GM21423 (cell line): ENCODE results near the gene RASD1.

Source experiments
- ATAC-seq: cut with Tn5 transposase; IDR thresholded peaks from one replicate; pipeline ENCODE4 v1.9.1; 2021; ENCODE audit warnings: mild to moderate bottlenecking, moderate library complexity; ENCODE audit not compliant: unreplicated experiment

RASD1 gene

GRCh38 chr17:17527534-17527933, 31.3 kb upstream of the RASD1 start:
- ATAC-seq: no peak

DNA sequence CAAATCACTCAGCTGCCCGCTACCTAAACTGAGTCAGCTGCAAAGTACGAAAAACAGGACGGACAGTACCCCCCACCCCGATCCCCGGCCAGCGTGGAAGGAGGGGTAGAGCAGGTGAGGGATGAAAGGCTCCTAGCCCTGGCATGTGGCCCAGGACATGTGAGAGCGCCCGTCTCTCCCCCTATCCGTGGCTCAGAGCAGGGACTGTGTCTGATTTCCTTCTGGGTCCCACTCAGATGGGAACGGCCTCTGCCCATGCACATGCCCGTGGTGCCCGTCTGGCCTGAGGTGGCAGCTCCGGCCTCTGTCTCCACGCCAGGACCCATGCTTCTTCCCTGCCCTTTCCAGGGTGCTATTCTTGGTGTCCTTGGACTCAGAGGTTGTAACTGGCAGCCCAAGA, 30.2 kb upstream of the RASD1 start:
- no peak for ATAC-seq

DNA sequence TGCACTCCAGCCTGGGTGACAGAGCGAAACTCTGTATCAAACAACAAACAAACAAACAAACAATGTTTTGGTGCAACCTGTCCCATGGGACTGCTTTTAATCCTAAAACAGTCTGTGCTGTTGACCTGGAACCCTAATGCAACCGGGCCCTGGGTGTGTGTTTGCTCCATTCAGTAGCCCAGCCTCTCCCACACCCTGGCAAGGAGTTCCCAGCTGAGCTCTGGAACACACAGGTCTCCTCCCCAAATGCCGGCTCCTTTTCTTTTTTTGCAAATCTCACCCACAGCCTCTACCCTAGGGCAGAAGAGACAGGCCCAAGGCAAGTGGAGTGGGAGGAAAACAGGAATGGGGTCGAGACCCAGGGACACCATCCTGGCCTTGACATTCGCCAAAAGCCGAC, 29.8 kb upstream of the RASD1 start:
- ATAC-seq: no peak

- ATAC-seq: no peak
Observed at GRCh38 chr17:17525311-17525710, 29.1 kb upstream of the RASD1 start.

GRCh38 chr17:17523731-17524490, 27.7 kb upstream of the RASD1 start:
- ATAC-seq: no peak

DNA sequence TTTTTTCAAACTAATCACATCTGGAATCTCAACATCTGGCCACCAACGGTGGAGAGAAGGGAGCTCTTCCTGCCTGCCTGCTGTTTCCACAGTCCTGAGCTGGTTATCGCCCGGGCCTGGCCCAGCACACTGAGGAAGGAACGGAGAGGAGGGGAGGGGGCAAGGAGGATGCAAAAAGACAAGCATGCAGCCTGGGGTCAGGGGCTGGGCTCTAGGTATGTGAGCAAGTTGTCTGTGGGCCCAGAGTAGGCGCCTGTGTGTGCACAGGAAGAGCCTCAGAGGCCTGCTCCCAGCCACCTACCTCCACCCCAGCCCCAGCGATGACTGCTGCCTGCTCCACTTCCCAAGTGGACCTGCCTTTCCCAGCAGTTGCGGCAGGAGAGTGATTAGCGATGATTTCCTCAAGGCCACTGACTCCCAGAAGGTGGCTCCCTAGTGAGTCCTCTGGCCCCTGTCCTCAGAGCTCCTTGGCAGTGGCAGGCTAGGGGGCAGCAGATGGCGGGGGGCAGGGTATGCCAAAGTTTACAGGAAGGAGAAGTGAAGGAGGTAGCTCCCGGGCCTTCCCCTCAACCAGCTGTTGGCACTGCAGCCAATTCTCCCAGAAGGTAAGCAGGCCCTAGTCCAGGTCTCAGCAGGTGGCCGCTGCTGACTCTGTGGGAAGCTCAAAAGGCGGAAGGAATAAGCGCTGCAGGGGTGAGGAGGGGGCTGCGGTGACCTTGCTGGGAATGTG, 27.0 kb upstream of the RASD1 start:
- no peak for ATAC-seq

DNA sequence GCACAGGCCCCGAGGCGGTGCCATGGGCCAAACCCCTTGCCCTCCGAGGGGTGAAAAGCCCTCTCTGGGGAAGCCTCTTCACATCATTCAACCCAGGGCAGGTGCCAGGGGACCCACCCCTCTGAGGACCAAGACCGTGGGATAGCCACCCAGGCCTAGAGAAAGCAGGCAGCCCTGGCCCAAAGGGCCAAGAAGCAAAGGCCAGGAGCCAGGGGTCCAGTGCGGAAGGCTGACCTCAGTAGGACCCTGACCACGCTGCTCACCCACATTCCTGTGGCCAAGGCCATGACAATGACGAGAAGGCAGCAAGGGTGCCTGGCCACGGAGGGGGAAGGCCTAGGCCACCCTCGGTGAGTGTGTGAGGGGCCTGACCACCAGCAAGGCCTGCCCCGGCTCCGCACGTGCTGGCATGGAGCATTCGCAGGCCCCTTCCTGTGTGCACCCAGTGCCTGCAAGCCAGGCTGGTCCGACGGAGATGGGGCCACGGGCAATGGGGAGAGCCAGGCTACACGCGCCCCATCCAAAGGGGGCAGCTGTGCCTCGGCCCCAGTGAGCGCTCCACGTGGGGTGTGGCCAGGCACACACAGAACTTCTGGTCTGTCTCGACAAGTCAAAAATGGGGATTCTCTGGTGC, 24.5 kb upstream of the RASD1 start:
- ATAC-seq: no peak

DNA sequence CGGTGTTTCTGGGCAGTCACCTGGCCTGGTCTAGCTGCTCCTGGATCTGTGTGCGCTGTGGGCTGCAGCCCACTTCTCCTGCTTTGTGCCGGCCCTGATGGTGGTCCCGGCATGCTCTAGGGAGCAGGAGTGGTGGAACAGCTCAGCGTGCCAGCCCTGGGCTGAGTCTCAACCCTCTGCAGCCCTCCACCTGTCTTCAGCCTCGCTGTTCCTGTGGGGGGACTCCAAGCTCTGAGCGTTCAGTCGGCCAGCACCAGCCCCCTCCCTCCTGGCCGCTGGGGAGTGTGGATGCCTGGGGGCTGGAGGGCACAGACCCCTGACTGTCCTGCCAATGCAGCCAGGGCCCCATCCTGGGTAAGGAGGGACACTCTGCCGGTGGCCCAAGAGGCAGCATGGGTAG, 23.7 kb upstream of the RASD1 start:
- no peak for ATAC-seq

GRCh38 chr17:17518951-17519350, 22.8 kb upstream of the RASD1 start:
- ATAC-seq: no peak

DNA sequence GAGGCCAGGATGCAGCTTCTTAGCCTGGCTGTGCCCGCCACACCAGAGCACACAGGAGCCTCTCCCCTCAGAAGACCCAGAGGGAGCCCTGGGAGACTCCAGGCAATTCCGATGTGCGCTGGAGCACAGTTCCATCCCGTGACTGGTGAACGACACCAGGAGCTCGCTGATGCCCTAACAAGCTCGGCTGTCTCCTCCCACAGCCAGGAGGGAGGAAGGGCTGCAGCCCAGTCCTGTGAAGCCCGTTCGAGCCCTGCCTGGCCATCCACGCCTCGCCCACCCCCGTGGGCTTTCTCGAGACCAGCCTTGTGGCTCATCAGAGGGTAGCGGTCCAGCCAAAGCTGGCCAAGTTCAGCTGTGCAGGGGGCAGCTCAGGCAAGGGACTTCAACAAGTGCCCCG, 21.8 kb upstream of the RASD1 start:
- no peak for ATAC-seq

- ATAC-seq: no peak
Observed at GRCh38 chr17:17516941-17517720, 20.9 kb upstream of the RASD1 start.

DNA sequence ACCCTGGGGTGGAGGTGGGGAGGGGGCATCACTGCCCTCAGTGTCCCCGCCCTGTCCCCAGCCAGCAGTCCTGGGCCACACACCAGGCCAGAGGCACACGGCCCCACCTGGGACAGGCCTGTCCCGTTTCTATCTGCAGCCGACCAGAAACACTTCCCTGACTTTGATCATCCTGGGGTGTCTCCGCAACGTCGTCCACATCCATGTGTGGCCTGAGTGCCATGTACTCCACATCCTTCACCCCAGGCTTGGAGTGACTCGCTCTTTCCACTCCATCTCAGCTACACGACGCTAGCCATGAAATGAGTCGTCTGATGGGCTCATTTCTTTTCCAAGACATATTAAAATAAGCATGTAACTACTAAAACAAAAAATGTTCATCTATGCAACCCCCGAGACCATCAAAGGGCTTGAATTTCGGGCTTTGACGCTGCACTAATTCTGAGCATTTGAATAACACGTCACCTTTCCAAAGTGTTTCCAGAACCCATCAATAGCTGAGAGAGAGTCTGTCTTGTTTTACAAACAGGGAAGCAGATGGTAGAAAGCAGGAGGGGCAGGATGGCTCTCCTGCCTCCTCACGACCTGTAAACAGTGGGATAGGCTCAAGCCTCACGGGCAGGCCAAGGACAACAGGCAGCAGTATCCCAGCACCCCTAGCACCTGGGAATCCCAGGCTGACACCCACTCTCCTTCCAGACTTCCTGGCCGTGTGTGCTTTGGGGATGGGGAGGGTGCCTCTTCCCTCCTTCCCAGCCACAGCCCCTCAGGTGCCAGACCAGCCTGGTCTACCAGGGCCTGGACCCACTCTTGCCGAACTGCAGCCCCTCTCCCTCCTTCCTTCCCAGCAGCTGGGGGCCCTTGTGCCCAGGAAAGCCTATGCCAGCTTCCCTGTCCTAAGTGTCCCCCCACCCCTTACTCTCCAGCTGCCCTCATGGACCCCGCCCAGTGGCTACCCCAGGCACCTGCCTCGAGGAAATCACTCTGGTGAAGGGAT, 20.0 kb upstream of the RASD1 start:
- no peak for ATAC-seq

DNA sequence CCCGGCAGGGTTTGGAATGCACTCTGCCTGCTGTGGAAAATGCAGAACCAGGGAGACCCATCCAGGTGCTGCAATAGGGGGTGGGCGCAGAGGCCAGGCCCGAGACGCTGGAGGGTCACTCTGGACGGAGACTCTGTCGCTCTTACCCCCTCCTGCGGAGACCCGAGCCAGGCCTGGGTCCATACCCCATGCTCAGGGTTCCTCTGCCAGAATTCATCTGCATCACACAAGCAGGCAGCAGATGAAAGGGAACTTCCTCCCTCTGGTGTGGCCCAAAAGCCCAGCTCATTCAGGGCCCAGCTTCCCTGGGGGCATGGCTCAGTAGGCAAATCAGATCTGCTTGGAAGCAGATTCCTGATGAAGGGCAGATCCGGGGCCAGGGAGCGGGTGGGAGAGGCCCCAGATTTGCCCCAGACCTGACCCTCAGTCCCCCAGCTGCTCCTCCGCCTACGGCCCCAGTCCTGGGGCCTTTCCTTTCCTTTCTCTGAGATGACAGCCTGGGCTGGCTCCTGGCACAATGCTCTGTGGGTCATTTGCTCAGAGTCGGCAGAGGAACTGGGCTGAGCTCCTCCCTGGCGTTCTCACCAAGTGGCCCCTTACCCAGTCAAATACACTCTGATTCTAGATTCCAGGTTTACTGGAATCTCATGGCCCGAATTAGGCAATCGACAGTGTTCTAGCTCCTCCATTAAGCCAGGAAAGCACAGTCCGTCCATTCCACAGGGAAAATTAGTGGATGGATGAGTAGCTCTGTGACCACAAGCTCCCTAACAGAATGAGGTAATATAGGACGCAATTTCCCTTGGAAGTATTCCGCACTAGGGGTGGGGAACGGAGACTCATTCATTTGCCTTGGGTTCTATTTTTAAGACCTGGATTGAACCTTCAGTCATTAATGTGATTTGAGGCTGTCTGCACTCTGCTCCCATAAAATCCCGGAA, 19.1 kb upstream of the RASD1 start:
- no peak for ATAC-seq

- ATAC-seq: no peak
Observed at GRCh38 chr17:17514361-17514992, 18.3 kb upstream of the RASD1 start.

DNA sequence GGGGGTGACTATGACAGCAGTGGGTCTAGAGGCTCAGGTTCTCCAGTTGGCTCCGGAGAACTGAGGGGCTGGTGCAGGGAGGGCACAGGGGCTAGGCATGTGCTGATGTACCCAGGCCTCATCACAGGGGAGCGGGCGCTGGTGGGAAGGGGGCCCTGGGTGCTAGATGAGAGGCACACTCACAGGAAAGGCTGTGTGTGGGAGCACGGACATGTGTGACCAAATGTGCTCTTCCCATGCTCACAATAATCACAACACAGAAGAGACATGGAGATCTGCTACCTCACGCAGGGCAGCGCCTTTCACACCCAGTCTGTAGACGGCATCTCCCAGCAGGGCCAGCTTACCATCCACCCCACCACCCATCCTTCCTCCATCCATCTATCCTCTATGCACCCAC, 17.4 kb upstream of the RASD1 start:
- no peak for ATAC-seq

- no peak for ATAC-seq
Observed at GRCh38 chr17:17512866-17513265, 16.7 kb upstream of the RASD1 start.

GRCh38 chr17:17511881-17512858, 16.0 kb upstream of the RASD1 start:
- ATAC-seq: no peak
